HL-60/S4 (cell line): ENCODE data around the gene DNAJC13.
"Not testable (repeated sequence)": the region's sequence is repeated elsewhere in the genome, so short reads cannot be mapped to it uniquely, and the experiment has no call there.

Experiments
- in situ Hi-C: fragments of 300-500 bp; cut with MboI; formaldehyde crosslinking; loops from 2 replicates; pipeline ENCODE4 v1.14.3; 2022; ENCODE audit warnings: low sequenced_read_pairs

DNAJC13 gene

DNA sequence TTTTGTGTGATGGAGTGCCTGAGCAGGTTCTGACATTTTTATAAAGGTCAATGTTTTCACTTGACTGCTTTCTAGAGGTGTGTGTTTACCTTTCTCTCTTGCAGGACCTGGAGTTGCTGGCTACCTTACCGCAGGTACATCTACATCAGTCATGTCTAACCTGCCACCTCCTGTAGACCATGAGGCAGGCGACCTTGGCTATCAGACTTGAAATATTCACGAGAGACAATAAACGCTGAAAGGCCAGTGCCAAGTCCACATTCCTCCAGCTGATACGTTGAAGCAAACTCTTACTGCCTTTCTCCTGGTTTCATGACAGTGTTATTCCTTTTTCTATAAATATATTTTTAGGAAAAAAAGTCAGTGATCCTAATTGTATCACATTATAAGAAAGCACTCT, 120.8 kb downstream of the DNAJC13 start:
- in situ Hi-C loops, result no loop called here

- in situ Hi-C loops, result loop anchor here (10.0 kb wide), 1 partner anchor 115 kb away; the partner anchor contains the start of gene ACAD11
Measured at GRCh38 chr3:132539681-132540080, 122.4 kb downstream of the DNAJC13 start.

- in situ Hi-C loops, result loop anchor here (10.0 kb wide), 1 partner anchor 112 kb away; the partner anchor contains the start of gene ACAD11
Measured at GRCh38 chr3:132542577-132542976, 125.3 kb downstream of the DNAJC13 start.

- in situ Hi-C loops, result loop anchor here (10.0 kb wide), 1 partner anchor 112 kb away; the partner anchor contains the start of gene ACAD11
Measured at GRCh38 chr3:132543011-132543739, 125.9 kb downstream of the DNAJC13 start.

GRCh38 chr3:132544130-132544529, 126.8 kb downstream of the DNAJC13 start:
- in situ Hi-C loops, result loop anchor here (10.0 kb wide), 1 partner anchor 111 kb away; the partner anchor contains the start of gene ACAD11

DNA sequence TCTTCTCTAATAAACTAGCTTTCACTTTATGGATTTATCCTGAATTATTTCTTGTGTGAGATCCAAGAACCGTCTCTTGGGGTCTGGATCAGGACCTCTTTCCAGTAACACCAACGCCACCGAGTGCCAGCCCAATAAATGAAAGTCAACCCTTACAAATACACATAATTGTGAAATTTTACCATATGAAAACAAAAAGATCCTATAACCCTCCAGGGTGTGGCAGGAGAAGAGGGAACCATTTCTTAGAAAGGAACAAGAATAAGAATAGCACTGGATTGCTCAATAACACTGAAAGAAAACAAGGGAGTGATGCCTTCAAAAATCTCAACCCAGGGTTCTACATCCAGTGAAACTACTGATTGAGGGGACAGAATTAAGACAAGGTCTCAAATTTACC, 128.2 kb downstream of the DNAJC13 start:
- in situ Hi-C loops, result loop anchor here (10.0 kb wide), 1 partner anchor 109 kb away; the partner anchor contains the start of gene ACAD11

DNA sequence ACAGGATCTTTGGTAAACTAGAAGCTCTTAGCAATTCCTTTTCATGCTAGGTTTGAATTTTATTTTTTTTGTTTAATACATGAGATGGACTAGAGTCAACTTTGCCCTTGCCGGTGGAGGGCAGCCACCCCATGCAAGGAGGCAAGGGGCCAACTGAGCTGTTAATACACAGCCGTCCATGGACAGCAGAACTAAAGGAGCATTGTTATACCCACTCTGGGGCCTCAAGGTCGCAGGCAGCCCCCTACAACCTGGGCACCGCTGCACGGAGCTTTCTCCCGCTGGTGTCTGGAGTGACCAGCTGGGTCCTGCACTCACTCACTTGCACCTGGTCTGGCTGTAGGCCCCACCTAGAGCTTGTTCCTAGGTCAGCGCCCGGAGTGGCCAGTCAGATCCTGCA, 131.9 kb downstream of the DNAJC13 start:
- in situ Hi-C loops, result loop anchor here (10.0 kb wide), 1 partner anchor 106 kb away; the partner anchor contains the start of gene ACAD11

DNA sequence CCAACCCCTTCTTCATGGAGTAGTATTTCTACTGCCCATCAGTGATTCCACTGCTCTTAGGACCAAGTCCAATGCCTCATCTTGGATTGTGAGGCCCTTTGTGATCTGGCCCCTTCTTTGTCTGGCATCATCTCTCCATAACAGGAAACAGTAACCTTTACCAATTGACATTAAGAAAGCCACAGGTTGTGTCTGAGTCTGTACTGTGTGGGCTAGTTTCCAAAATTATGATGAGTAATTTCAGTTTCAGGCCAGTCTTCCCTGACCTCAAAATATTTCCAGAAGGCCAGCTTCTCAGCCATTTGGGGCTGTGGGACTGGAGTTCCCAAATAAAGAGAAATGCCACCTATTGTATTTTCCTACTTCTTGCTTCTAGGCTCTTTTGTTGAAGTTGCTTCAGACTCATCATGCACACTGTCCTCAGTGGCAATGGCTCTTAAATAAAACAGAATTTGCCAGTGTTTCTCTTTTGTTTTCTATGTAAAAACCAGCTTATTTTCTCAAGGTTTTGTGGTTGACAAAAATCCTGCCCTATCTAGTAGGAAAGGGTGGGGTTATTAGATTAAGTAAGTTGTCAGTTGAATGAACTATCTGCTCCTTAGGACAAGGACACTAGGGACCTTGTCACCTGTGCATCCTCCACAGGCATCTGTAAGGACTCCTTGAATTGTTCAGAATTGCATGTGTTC, 132.7 kb downstream of the DNAJC13 start:
- in situ Hi-C loops, result loop anchor here (10.0 kb wide), 1 partner anchor 105 kb away; the partner anchor contains the start of gene ACAD11

DNA sequence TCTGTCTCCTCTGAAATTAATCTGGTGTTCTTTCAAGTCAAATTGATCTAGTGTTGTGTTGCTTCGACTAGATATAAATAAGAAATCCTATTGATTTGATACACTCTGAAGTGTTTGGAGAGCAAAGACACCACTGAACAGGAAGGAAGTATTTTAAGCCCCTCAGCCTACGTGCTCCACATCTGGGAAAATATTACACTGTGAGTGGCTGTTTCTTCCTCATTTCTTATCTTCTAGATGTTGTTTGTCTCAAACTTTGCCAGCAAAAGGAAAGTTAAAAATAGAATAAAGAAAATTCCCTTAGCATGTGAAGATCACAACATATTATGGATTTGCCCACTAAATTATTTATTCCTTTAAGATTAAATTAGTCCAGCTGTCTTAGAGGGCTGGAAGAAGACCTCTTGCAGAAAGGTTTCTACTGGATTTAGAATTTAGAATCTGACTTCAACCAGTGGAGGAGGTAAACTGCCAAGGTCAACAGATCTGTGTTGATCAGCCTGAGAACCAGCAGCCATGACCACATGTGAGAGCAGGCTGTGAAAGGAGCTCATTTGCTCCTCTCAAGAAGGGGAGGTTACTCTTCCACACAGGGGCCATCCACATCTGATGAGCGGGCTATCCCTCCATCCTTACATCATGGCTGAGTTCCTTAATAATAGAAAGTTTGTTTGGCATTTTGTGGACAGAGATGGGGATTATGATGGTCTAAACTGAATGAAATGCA, 133.4 kb downstream of the DNAJC13 start:
- in situ Hi-C loops, result no loop called here

DNA sequence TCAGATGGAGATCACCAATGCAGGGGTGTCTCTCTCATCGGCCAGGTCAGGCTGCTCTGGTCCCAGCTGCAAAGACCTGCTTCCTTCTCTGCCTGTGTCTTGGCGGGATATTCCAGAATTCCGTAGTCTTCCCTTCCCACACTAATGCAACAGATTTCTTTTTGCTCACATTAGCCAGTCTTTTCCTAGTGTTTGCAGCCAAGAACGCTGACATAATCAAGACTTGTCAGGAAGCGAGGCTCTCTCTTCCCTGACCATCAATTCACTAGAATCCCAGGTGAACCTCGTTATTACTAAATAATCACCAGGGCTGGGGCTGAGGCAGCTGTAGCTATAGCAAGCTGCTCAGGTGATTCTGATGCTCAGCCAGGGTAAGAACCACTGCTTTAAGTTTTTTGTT, 136.5 kb downstream of the DNAJC13 start:
- in situ Hi-C loops, result no loop called here

GRCh38 chr3:132554437-132554836, 137.1 kb downstream of the DNAJC13 start:
- in situ Hi-C loops, result no loop called here

DNA sequence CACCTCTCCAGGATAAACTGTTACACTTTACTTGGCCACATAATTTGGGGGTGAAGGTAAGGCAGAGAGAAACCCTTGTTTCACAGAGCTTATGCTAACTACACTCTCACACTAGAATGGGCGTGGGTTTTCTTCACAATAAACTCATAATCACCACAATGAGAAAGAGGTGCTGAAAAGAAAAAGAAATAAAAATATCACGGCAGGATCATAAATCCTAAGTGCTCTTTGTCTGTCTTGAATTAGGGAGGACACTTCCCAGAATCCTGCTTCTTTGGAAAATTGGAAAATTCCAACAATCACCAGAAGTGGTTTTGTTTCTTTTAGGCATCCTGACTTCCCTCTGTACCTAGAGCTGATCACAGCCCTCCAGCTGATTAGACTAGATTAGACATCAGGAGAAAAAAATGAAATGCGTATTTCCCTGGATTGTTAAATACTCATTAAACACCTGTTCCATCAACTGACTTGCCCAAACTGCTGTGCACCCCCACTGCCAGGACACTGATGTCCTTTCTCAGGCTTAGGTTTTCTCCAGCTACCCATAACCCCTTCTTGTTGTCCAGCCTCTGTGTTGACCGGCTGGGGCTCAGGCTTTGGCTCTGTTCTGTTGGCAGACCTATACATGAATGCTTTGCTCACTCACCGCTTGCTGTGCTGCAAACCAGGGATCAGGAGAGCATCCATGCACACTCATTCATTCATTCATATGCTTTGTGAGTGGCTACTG, 138.2 kb downstream of the DNAJC13 start:
- in situ Hi-C loops, result no loop called here

- in situ Hi-C loops, result not testable (repeated sequence)
Measured at GRCh38 chr3:132556036-132556386, 138.7 kb downstream of the DNAJC13 start.

DNA sequence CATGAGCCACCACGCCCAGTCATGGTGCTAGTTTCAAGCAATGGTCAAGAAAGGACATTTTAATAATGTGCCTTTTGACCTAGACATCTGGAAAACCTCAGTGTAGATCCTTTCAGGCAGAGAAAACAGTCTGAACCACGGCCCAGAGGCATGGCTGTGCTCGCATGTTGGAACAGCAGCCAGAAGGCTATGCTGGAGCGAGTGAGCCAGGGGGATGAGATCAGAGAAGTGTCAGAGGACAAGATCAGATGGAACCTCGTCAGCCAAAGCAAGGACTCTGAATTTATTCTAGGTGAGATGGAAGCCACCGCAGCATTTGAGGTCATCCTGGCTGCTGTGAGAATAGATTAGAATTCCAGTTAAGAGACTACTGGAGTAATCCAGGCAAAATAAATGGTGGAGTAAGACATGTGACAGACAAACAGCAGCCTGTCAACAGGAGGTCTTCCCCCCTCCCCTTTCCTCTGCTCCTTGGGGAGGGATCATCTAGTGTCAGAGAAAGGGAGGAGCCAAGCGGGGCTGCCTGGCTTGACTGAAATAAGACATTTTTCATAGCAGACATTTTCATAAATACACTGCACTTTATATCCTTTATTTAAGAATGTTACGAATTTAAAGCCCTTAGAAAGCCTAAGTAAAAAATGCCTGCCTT, 139.3 kb downstream of the DNAJC13 start:
- in situ Hi-C loops, result no loop called here

DNA sequence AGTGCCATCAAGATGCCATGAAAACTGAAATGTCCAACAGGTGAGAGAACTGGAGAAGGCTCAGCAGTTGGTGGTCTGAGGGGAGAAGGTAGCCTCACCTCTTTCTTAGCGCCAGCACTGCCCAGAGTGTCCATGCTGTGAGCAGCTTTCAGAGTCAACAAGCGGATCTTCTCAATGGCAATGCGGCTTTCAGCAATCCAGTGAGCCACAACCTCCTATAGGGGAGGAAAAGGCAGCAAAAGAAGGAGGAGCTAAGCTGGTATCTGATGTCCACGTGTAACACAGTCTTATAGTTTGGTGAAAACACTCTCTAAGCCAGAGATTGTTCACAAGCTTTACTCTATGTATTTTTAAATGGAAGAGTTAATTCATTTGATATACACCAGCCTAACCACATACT, 143.7 kb downstream of the DNAJC13 start:
- in situ Hi-C loops, result no loop called here

DNA sequence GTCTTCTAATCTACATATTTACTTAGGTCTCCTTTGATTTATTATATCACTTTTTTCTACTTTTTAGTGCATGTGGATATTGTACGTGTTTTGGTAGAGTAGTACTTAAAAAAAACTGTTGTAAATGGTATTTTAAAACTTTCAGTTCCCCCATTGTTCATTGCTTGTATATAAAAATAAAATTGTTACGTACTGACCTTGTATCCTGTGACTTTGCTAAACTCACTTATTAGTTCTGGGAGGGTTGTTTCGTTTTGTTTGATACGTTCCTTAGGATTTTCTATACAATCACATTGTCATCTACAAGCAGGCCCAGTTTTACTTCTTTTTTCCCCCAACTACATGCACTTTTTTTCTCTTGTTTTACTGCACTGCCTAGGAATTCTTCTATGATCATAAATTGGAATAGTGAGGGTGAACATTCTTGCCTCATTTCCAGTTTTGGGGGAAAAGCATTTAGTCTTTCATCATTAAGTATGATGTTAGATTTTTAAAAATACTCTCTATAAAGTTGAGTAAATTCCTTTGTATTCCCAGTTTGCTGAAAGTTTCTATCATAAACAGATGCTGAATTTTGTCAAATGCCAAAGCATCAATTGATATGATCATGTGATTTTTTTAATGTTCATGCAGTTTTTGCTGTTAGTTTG, 146.2 kb downstream of the DNAJC13 start:
- in situ Hi-C loops, result no loop called here

- in situ Hi-C loops, result no loop called here
Measured at GRCh38 chr3:132564070-132564465, 146.8 kb downstream of the DNAJC13 start.

DNA sequence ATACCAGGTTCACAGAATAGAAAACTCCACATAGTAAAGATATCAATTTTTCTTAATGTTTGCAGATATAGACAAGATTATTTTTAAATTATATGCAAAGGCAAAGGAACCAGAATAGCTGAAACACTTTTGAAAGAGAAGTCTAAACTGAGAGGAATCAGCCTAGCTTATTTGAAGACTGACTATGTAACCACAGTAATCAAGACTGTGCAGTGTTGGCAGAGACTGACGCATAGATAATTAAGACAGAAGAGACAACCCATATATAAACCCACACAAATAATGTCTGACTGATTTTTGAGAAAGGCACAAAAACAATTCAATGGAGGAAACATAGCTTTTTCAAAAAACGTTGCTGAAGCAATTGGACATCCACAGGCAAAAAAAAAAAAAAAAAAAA, 151.1 kb downstream of the DNAJC13 start:
- in situ Hi-C loops, result no loop called here

DNA sequence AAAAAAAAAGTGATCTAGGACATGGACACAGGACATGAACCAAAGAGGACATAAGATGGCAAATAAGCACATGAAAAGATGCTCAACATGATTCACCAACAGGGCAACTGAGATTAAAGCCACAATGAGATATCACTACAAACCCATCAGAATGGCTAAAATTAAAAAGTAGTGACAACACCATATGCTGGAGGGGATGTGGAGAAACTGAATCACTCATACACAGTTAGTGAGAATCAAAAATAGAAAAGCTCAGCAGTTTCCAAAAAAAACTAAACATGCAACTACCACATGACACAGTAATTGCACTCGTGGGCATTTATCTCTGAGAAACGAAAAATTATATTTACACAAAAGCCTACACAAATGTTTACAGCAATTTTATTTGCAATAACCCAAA, 151.9 kb downstream of the DNAJC13 start:
- in situ Hi-C loops, result no loop called here

- in situ Hi-C loops, result no loop called here
Measured at GRCh38 chr3:132569580-132569979, 152.3 kb downstream of the DNAJC13 start.
